Endodermal cell (in vitro differentiated cells): Measurements from ENCODE around the gene FMNL2. TPM values are rescaled to one million over a fixed set of nuclear protein-coding genes. Genes with fewer than 3 reads are reported as not detected.
A peak's percentile ranks its signal among the peaks of the same experiment; 100 is the strongest.

Experiments
- DNase-seq: peaks from one replicate; pipeline ENCODE4 v3.0.0-alpha.2; 2017
- H3K27ac ChIP-seq: 2 replicates; pipeline ENCODE4 v1.5.1; 2013; ENCODE audit warnings: mild to moderate bottlenecking, low read depth, low read length, moderate library complexity
- H3K27me3 ChIP-seq: 2 replicates; pipeline ENCODE4 v1.6.1; 2013; ENCODE audit warnings: mild to moderate bottlenecking, low read length, moderate library complexity; ENCODE audit not compliant: insufficient read depth, control insufficient read depth, poor library complexity, severe bottlenecking
- H3K36me3 ChIP-seq: 2 replicates; pipeline ENCODE4 v1.7.0; 2013; ENCODE audit warnings: mild to moderate bottlenecking, low read length, moderate library complexity; ENCODE audit not compliant: control insufficient read depth, insufficient read depth
- H3K4me1 ChIP-seq: one replicate; pipeline ENCODE4 v1.7.0; 2013; ENCODE audit warnings: low read length; ENCODE audit not compliant: control insufficient read depth, insufficient read depth
- H3K4me3 ChIP-seq: 2 replicates; pipeline ENCODE4 v1.5.1; 2013; ENCODE audit warnings: mild to moderate bottlenecking, low read length, moderate library complexity
- H3K9ac ChIP-seq: 2 replicates; pipeline ENCODE4 v1.6.1; 2013; ENCODE audit warnings: mild to moderate bottlenecking, low read length, moderate library complexity; ENCODE audit not compliant: poor library complexity, severe bottlenecking; ENCODE audit errors: extremely low read depth
- H3K9me3 ChIP-seq: 2 replicates; pipeline ENCODE4 v1.6.1; 2013; ENCODE audit warnings: mild to moderate bottlenecking, low read length, moderate library complexity; ENCODE audit not compliant: control insufficient read depth
- H3K27ac Mint-ChIP-seq: 2 replicates; pipeline ENCODE4 v1.8.0; 2020; ENCODE audit warnings: mixed read lengths
- H3K27me3 Mint-ChIP-seq: 2 replicates; pipeline ENCODE4 v1.8.0; 2021; ENCODE audit warnings: mild to moderate bottlenecking, mixed read lengths; ENCODE audit not compliant: insufficient read depth
- H3K36me3 Mint-ChIP-seq: 2 replicates; pipeline ENCODE4 v1.8.0; 2020; ENCODE audit warnings: low read depth, mixed read lengths
- H3K4me1 Mint-ChIP-seq: 2 replicates; pipeline ENCODE4 v1.8.0; 2020; ENCODE audit warnings: mixed read lengths
- H3K4me3 Mint-ChIP-seq: 2 replicates; pipeline ENCODE4 v1.8.0; 2020; ENCODE audit warnings: mild to moderate bottlenecking, moderate library complexity, mixed read lengths
- H3K9me3 Mint-ChIP-seq: 2 replicates; pipeline ENCODE4 v1.8.0; 2020; ENCODE audit warnings: mild to moderate bottlenecking, mixed read lengths
- CTCF ChIP-seq: fragments of 200-600 bp; sonication (generic); conservative IDR thresholded peaks from 2 replicates; pipeline ENCODE4 v1.5.0; 2021; ENCODE audit warnings: antibody characterized with exemption, mild to moderate bottlenecking
- WGBS, 2 experiments: methylation state at CpG; one replicate each; pipeline versions ENCODE4 v1.1.5 to v1.1.7; 2013; ENCODE audit warnings: missing lambda C conversion rate in 2 of 2, mixed read lengths in 1 of 2; ENCODE audit not compliant: insufficient coverage in 1 of 2, insufficient read length in 1 of 2; 5-methylcytosine and 5-hydroxymethylcytosine counted together
- long read RNA-seq, 4 experiments: library from polyadenylated mRNA in 2 of 4; library from RNA in 1 of 4; library from capped mRNA in 1 of 4; stranded (forward) in 3 of 4; unstranded in 1 of 4; transcript quantifications; one replicate each; pipeline ENCODE4 v2.0.0, GENCODE V29; 2020 to 2021; ENCODE audit warnings: inconsistent platforms in 1 of 4
- polyA plus RNA-seq, 2 experiments: library from polyadenylated mRNA; stranded (reverse); fragments of 50-300 nt; gene quantifications; one replicate each; pipeline ENCODE4 v1.2.3, GENCODE V29; 2013
- total RNA-seq, 2 donors: library from RNA; stranded (reverse); fragmentation: NEBNext Ultra II Directional in 1 of 2; extraction: Animal tissue kit (Norgen Biotek cat#: 25700) in 1 of 2; gene quantifications; 2 replicates in 1 of 2; 3 replicates in 1 of 2; pipeline ENCODE4 v1.2.1, GENCODE V29; 2021

Gene FMNL2
- 10 to 100 TPM; 49.4 to 51.8 TPM for total RNA-seq
- 61.3 TPM for polyA plus RNA-seq (2013, experiment 1 of 2)
- 57.0 TPM for polyA plus RNA-seq (2013, experiment 2 of 2)
- long read RNA-seq, experiment 1, partial matches to known transcripts, result 1 of 10 reads
- long read RNA-seq, experiment 1, other reads (novel, unspliced or antisense), result 9 of 10 reads
- long read RNA-seq, experiment 2, full-length matches to known transcripts, result 7 of 51 reads
- long read RNA-seq, experiment 2, partial matches to known transcripts, result 12 of 51 reads
- long read RNA-seq, experiment 2, other reads (novel, unspliced or antisense), result 32 of 51 reads
- long read RNA-seq, experiment 3, partial matches to known transcripts, result 4 of 10 reads
- long read RNA-seq, experiment 3, other reads (novel, unspliced or antisense), result 6 of 10 reads
- long read RNA-seq, experiment 4, partial matches to known transcripts, result 1 of 2 reads
- long read RNA-seq, experiment 4, other reads (novel, unspliced or antisense), result 1 of 2 reads

GRCh38 chr2:152335016-152335725 is at the start of gene FMNL2:
Gene FMNL2, plus strand, starts transcription at chr2:152335174.
- H3K4me3 Mint-ChIP-seq, result peak within 1 kb of the TSS; percentile 86
- TF ChIP-seq CTCF, result peak; percentile 37
- Histone ChIP-seq H3K27me3 (peaks cover 9% of the 10 kb centered on the region), H3K4me3 (peak within 1 kb of the TSS; percentile 94), H3K9ac (peak within 1 kb of the TSS; percentile 63), H3K4me1 (peaks cover 9% of the 10 kb centered on the region), H3K36me3 (no peaks in the 10 kb centered on the region), H3K9me3 (no peaks in the 10 kb centered on the region), H3K27ac (peak within 1 kb of the TSS; percentile 85)
- no peaks in the 10 kb centered on the region for H3K9me3 Mint-ChIP-seq
- H3K27ac Mint-ChIP-seq, result peak within 1 kb of the TSS; percentile 74
- DNase-seq, result peak; percentile 98
- H3K36me3 Mint-ChIP-seq, result no peaks in the 10 kb centered on the region
- peaks cover 15% of the 10 kb centered on the region for H3K27me3 Mint-ChIP-seq
- H3K4me1 Mint-ChIP-seq, result peaks cover 33% of the 10 kb centered on the region
- 0% methylated on average over 10 to 85 of the region's 85 CpGs for WGBS, 2 experiments

DNA sequence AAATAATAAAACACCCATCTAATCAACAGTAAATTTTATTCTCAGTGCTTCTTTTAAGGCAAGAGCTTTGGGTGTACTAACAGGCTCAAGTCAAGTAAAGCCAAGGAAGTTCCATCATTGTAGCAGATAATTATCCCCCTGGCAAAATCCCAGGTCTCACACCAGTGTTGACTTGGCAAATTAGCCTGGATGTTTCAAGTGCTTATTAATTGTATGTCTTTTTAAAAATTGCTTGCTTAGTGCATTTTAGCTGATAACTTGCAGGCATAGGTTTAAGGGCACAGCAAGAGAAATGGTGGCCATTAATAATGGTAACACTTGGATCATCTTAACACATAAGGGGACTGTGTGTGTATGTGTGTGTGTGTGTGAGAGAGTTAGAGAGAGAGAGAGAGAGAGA is 42.0 kb upstream of the FMNL2 start:
- Histone ChIP-seq H3K27me3 (no peaks in the 10 kb centered on the region), H3K9ac (no peak overlapping the region), H3K27ac (no peak overlapping the region), H3K9me3 (peaks cover 10% of the 10 kb centered on the region), H3K4me1 (no peaks in the 10 kb centered on the region), H3K4me3 (no peak overlapping the region), H3K36me3 (no peaks in the 10 kb centered on the region)
- H3K27ac Mint-ChIP-seq, result no peak overlapping the region
- no peak for DNase-seq
- H3K9me3 Mint-ChIP-seq, result peaks cover 7% of the 10 kb centered on the region
- H3K4me1 Mint-ChIP-seq, result no peaks in the 10 kb centered on the region
- H3K36me3 Mint-ChIP-seq, result no peaks in the 10 kb centered on the region
- no peak overlapping the region for H3K4me3 Mint-ChIP-seq
- no peaks in the 10 kb centered on the region for H3K27me3 Mint-ChIP-seq
- TF ChIP-seq CTCF, result no peak

GRCh38 chr2:152297715-152298114 is 37.3 kb upstream of the FMNL2 start:
- WGBS, 2 experiments, result 97 to 100% methylated on average over 2 of the region's 2 CpGs
- Mint-ChIP-seq H3K36me3 (no peaks in the 10 kb centered on the region), H3K9me3 (no peaks in the 10 kb centered on the region), H3K27me3 (no peaks in the 10 kb centered on the region), H3K27ac (no peak overlapping the region), H3K4me3 (no peak overlapping the region), H3K4me1 (peaks cover 4% of the 10 kb centered on the region)
- no peak for DNase-seq
- Histone ChIP-seq H3K9me3 (no peaks in the 10 kb centered on the region), H3K9ac (no peak overlapping the region), H3K4me3 (no peak overlapping the region), H3K36me3 (no peaks in the 10 kb centered on the region), H3K27ac (no peak overlapping the region), H3K27me3 (no peaks in the 10 kb centered on the region), H3K4me1 (no peaks in the 10 kb centered on the region)
- TF ChIP-seq CTCF, result no peak
